Natural killer cell (primary cell): Measurements from ENCODE around the gene ARHGEF16. TPM values are rescaled to one million over a fixed set of nuclear protein-coding genes. Genes with fewer than 3 reads are reported as not detected.

ENCODE experiments used
- ATAC-seq, 3 donors: fragments of 150-1000 bp in 2 of 3; fragments of 200-7000 bp in 1 of 3; cut with Tn5 transposase; 1 replicate in 1 of 3; 2 replicates in 2 of 3; pipeline ENCODE4 v1.10.0; 2021; ENCODE audit warnings: mild to moderate bottlenecking in 2 of 3, moderate library complexity in 2 of 3
- DNase-seq, 2 donors: peaks; one replicate each; pipeline versions ENCODE4 v3.0.0 to v3.0.0-alpha.2; 2013 to 2021; ENCODE audit warnings: mixed read lengths in 1 of 2
- H3K27ac ChIP-seq: one replicate; pipeline ENCODE4 v1.5.1; 2013; ENCODE audit warnings: mild to moderate bottlenecking, low read length
- H3K27me3 ChIP-seq: one replicate; pipeline ENCODE4 v1.6.1; 2013; ENCODE audit warnings: low read length; ENCODE audit not compliant: control insufficient read depth, insufficient read depth
- H3K36me3 ChIP-seq: one replicate; pipeline ENCODE4 v1.6.1; 2013; ENCODE audit warnings: low read length; ENCODE audit not compliant: control insufficient read depth, insufficient read depth
- H3K4me1 ChIP-seq: one replicate; pipeline ENCODE4 v1.6.1; 2013; ENCODE audit warnings: low read length; ENCODE audit not compliant: control insufficient read depth, insufficient read depth
- H3K4me3 ChIP-seq: one replicate; pipeline ENCODE4 v1.5.1; 2013; ENCODE audit warnings: low read length
- H3K9me3 ChIP-seq: one replicate; pipeline ENCODE4 v1.6.1; 2013; ENCODE audit warnings: low read length; ENCODE audit not compliant: control insufficient read depth, insufficient read depth
- H3K27ac Mint-ChIP-seq, 2 donors: one replicate each; pipeline ENCODE4 v1.8.0; 2022; ENCODE audit warnings: mild to moderate bottlenecking in 2 of 2, mixed read lengths in 2 of 2, moderate library complexity in 1 of 2
- H3K27me3 Mint-ChIP-seq, 2 donors: one replicate each; pipeline ENCODE4 v1.8.0; 2022; ENCODE audit warnings: low read depth in 2 of 2, mixed read lengths in 2 of 2
- H3K36me3 Mint-ChIP-seq: one replicate; pipeline ENCODE4 v1.8.0; 2022; ENCODE audit warnings: mixed read lengths
- H3K4me1 Mint-ChIP-seq, 2 donors: one replicate each; pipeline ENCODE4 v1.8.0; 2022; ENCODE audit warnings: mixed read lengths in 2 of 2
- H3K4me3 Mint-ChIP-seq: one replicate; pipeline ENCODE4 v1.8.0; 2022; ENCODE audit warnings: mild to moderate bottlenecking, moderate library complexity, mixed read lengths
- H3K9me3 Mint-ChIP-seq, 2 donors: one replicate each; pipeline ENCODE4 v1.8.0; 2022; ENCODE audit warnings: mixed read lengths in 2 of 2
- WGBS: methylation state at CpG from one replicate; pipeline ENCODE4 v1.1.7; 2013; ENCODE audit warnings: missing lambda C conversion rate; ENCODE audit not compliant: insufficient coverage; 5-methylcytosine and 5-hydroxymethylcytosine counted together
- intact Hi-C: fragments of 100-400 bp; cut with micrococcal nuclease; formaldehyde crosslinking; loops from one replicate; pipeline ENCODE4 v1.14.2; 2022
- total RNA-seq, 4 donors: library from RNA; stranded (reverse); fragments of 120-200 nt in 1 of 4; gene quantifications; one replicate each; pipeline versions ENCODE4 v1.2.3 to v1.2.4, GENCODE V29; 2013 to 2022
- TF ChIP-seq, protein P1 (sequence below): fragments of 200-600 bp; IDR thresholded peaks from one replicate; pipeline ENCODE4 v1.8.0; 2022; ENCODE audit warnings: antibody characterized with exemption

The ARHGEF16 gene
- total RNA-seq, 3 donors from 2014 or later (not counting 1 experiment from before 2014, with no cell fraction given): not detected

DNA sequence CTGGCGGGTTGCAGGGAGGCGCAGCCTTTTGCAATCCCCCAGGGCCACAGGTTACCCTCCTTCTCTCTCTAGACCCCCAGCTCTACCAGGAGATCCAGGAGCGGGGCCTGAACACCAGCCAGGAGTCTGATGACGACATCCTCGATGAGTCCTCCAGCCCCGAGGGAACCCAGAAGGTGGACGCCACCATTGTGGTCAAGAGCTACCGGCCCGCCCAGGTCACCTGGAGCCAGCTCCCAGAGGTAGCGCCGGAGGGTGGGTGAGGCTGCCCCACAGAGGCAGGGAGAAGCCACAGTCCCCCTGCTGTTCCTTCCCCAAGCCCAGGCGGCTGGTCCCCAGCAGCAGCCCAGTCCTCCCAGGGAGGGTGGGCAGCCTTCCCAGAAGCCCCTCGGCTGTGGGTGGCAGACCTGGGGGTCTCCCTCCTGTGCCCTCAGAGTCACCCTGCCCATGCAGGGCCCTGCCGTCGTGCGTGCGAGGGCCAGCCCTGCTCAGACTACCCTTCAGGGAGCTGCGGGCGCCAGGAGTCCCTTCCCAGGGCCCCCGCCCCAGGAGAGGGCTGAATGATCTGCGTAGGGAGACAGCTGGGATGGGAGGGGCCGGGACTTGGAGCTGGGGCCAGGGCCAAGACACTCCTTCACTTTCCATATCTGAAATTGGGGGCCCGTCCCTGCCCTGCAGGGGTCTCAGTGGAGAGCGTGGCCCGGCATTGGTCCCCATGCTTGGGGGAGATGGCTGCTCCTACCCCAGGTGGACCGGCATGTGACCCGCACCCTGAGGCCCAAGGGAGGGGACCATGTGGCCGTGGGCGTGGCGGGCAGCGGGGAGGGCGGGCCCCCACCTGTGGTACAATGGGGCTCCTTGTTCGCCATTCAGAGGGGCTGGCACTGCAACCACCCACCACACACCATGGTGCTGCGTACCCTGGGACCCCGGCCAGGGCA lies 12.9 kb downstream of the ARHGEF16 start:
- Histone ChIP-seq H3K9me3 (no peaks in the 10 kb centered on the region), H3K4me3 (no peak overlapping the region), H3K36me3 (no peaks in the 10 kb centered on the region), H3K27me3 (no peaks in the 10 kb centered on the region), H3K4me1 (no peaks in the 10 kb centered on the region), H3K27ac (no peak overlapping the region)
- DNase-seq (no peak), ATAC-seq (no peak)
- TF ChIP-seq, protein P1, sequence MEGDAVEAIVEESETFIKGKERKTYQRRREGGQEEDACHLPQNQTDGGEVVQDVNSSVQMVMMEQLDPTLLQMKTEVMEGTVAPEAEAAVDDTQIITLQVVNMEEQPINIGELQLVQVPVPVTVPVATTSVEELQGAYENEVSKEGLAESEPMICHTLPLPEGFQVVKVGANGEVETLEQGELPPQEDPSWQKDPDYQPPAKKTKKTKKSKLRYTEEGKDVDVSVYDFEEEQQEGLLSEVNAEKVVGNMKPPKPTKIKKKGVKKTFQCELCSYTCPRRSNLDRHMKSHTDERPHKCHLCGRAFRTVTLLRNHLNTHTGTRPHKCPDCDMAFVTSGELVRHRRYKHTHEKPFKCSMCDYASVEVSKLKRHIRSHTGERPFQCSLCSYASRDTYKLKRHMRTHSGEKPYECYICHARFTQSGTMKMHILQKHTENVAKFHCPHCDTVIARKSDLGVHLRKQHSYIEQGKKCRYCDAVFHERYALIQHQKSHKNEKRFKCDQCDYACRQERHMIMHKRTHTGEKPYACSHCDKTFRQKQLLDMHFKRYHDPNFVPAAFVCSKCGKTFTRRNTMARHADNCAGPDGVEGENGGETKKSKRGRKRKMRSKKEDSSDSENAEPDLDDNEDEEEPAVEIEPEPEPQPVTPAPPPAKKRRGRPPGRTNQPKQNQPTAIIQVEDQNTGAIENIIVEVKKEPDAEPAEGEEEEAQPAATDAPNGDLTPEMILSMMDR: no peak
- no peak overlapping the region for H3K27ac Mint-ChIP-seq
- H3K4me3 Mint-ChIP-seq: no peak overlapping the region
- no peaks in the 10 kb centered on the region for H3K9me3 Mint-ChIP-seq
- intact Hi-C loops: no loop called here
- WGBS: 88% methylated on average over 35 of the region's 35 CpGs
- H3K4me1 Mint-ChIP-seq: no peaks in the 10 kb centered on the region
- no peaks in the 10 kb centered on the region for H3K27me3 Mint-ChIP-seq
- H3K36me3 Mint-ChIP-seq: no peaks in the 10 kb centered on the region

DNA sequence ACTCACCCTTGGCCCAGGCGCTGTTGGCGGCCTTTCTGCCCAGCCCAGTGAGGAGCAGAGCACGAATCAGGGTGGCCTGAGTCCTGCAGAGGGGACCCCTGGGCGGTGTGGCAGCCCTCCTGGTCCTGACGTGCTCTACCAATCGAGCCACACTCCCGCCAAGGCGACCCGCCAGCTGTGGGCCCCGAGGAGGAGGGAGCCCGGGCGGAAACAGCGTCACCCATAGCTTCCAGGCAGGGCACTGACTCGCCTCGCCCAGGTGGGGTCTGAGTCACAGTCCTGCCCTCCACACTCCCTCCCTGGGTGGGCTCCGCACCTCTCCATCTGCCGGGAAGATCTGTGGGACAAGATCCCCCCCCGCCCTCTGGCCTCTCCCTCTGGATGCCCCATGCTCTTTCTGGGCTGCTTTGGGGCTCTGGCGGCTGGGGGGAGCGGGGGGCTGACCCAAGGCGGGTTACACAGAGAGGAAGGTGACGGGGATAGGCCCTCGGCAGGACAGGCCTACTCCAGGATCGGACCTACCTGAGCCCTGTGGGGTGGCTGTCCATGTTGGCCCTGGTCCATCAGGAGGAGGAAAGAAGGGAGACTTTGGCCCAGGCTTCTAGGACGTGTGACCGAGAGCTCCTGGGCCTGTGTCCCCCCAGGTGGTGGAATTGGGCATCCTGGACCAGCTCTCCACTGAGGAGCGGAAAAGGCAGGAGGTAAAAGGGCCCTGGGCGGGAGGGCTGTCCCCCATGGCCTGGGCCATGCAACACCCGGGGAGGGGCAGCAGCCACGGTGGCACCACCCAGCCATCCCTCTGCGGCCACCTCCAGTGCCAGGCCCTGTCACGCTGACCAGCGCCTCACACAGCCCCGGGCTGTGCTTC lies 14.0 kb downstream of the ARHGEF16 start:
- Mint-ChIP-seq H3K4me3 (no peak overlapping the region), H3K4me1 (no peaks in the 10 kb centered on the region), H3K36me3 (no peaks in the 10 kb centered on the region), H3K27me3 (no peaks in the 10 kb centered on the region), H3K27ac (no peak overlapping the region), H3K9me3 (no peaks in the 10 kb centered on the region)
- Histone ChIP-seq H3K9me3 (no peaks in the 10 kb centered on the region), H3K27ac (no peak overlapping the region), H3K4me1 (no peaks in the 10 kb centered on the region), H3K4me3 (no peak overlapping the region), H3K27me3 (no peaks in the 10 kb centered on the region), H3K36me3 (no peaks in the 10 kb centered on the region)
- TF ChIP-seq, protein P1: no peak
- ATAC-seq: no peak
- DNase-seq: no peak
- intact Hi-C loops: no loop called here
- WGBS: 82% methylated on average over 34 of the region's 34 CpGs

DNA sequence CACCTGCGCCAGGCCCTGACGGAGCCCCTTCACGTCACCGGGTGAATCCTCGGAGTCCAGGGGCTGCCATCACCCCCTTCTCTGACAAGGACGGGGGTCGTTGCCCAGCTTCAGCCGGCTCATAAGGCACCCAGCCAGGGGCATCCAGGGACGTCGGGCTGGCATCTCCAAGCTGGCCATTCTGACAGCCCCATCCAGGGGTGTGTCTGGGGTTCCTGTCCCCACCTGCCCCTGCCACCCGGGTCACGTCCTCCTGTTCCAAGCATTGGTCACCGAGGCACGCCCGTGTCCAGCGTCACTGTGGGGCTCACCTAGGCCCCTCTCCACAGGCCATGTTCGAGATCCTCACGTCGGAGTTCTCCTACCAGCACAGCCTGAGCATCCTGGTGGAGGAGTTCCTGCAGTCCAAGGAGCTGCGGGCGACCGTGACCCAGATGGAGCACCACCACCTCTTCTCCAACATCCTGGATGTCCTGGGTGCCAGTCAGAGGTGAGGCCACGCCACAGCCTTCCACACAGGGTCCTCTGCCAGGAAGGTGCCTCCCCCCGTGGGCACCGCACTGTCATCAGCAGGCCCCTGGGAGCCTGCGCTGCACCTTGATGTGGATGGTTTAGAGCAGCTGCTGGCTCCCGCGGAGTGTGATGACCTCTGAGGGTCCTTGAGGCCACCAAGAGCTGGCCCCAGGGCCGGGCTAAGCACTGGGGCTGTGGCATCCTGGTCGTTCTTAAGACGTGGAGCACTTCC lies 14.8 kb downstream of the ARHGEF16 start:
- no peaks in the 10 kb centered on the region for H3K36me3 Mint-ChIP-seq
- intact Hi-C loops: no loop called here
- H3K4me1 Mint-ChIP-seq: no peaks in the 10 kb centered on the region
- DNase-seq (no peak), ATAC-seq (no peak)
- no peak overlapping the region for H3K27ac Mint-ChIP-seq
- no peaks in the 10 kb centered on the region for H3K27me3 Mint-ChIP-seq
- Histone ChIP-seq H3K36me3 (no peaks in the 10 kb centered on the region), H3K4me3 (no peak overlapping the region), H3K27ac (no peak overlapping the region), H3K4me1 (no peaks in the 10 kb centered on the region), H3K27me3 (no peaks in the 10 kb centered on the region), H3K9me3 (no peaks in the 10 kb centered on the region)
- H3K4me3 Mint-ChIP-seq: no peak overlapping the region
- 89% methylated on average over 31 of the region's 31 CpGs for WGBS
- TF ChIP-seq, protein P1: no peak
- no peaks in the 10 kb centered on the region for H3K9me3 Mint-ChIP-seq
